EL (cell line): ENCODE measurements around the gene TIMM23.
A peak's percentile ranks its signal among the peaks of the same experiment; 100 is the strongest.
"Not testable (repeated sequence)": the region's sequence is repeated elsewhere in the genome, so short reads cannot be mapped to it uniquely, and the experiment has no call there.

Source experiments
- DNase-seq: peaks from one replicate; pipeline ENCODE4 v3.0.0-alpha.2; 2016

Gene TIMM23

GRCh38 chr10:45972106-45972812 lies at the start of gene TIMM23:
TSS of gene TIMM23 (plus strand) at chr10:45972489. CDS start at chr10:45972625, 136 bp downstream.
- DNase-seq = peak; percentile 85

- not testable (repeated sequence) for DNase-seq
Measured at GRCh38 chr10:45926790-45927189, 45.5 kb upstream of the TIMM23 start.

- DNase-seq = not testable (repeated sequence)
Measured at GRCh38 chr10:45931305-45931704, 41.0 kb upstream of the TIMM23 start.

GRCh38 chr10:45934788-45935187 lies 37.5 kb upstream of the TIMM23 start:
- not testable (repeated sequence) for DNase-seq

- DNase-seq = not testable (repeated sequence)
Measured at GRCh38 chr10:45939176-45939697, 33.1 kb upstream of the TIMM23 start.

GRCh38 chr10:45941196-45941595 lies 31.1 kb upstream of the TIMM23 start:
- not testable (repeated sequence) for DNase-seq

- DNase-seq = not testable (repeated sequence)
Measured at GRCh38 chr10:45945476-45945875, 26.8 kb upstream of the TIMM23 start.

GRCh38 chr10:45947363-45947762 lies 24.9 kb upstream of the TIMM23 start:
- not testable (repeated sequence) for DNase-seq

GRCh38 chr10:45948801-45949200 lies 23.5 kb upstream of the TIMM23 start:
- peak; percentile 12 for DNase-seq

- not testable (repeated sequence) for DNase-seq
Measured at GRCh38 chr10:45954367-45954766, 17.9 kb upstream of the TIMM23 start.

GRCh38 chr10:45956634-45957033 lies 15.7 kb upstream of the TIMM23 start:
- DNase-seq = not testable (repeated sequence)

GRCh38 chr10:45957928-45958327 lies 14.4 kb upstream of the TIMM23 start:
- DNase-seq = not testable (repeated sequence)

- DNase-seq = not testable (repeated sequence)
Measured at GRCh38 chr10:45962686-45963452, 9.4 kb upstream of the TIMM23 start.

GRCh38 chr10:45971019-45971418 lies 1.3 kb upstream of the TIMM23 start:
- not testable (repeated sequence) for DNase-seq

- peak; percentile 8 for DNase-seq
Measured at GRCh38 chr10:45971742-45972105, 565 bp upstream of the TIMM23 start.

- peak; percentile 22 for DNase-seq
Measured at GRCh38 chr10:45972813-45973169, 502 bp downstream of the TIMM23 start.

- DNase-seq = not testable (repeated sequence)
Measured at GRCh38 chr10:45974041-45974440, 1.8 kb downstream of the TIMM23 start.

- DNase-seq = not testable (repeated sequence)
Measured at GRCh38 chr10:45978554-45978953, 6.3 kb downstream of the TIMM23 start.

GRCh38 chr10:45981367-45981766 lies 9.1 kb downstream of the TIMM23 start:
- not testable (repeated sequence) for DNase-seq

- peak; percentile 61 for DNase-seq
Measured at GRCh38 chr10:45983538-45984186, 11.4 kb downstream of the TIMM23 start.

- not testable (repeated sequence) for DNase-seq
Measured at GRCh38 chr10:45984473-45984872, 12.2 kb downstream of the TIMM23 start.

- not testable (repeated sequence) for DNase-seq
Measured at GRCh38 chr10:45985590-45985989, 13.3 kb downstream of the TIMM23 start.

GRCh38 chr10:45997557-45997956 lies 25.3 kb downstream of the TIMM23 start:
- no peak for DNase-seq
